ENCODE results near the gene DPH2.

The DPH2 gene

DNA sequence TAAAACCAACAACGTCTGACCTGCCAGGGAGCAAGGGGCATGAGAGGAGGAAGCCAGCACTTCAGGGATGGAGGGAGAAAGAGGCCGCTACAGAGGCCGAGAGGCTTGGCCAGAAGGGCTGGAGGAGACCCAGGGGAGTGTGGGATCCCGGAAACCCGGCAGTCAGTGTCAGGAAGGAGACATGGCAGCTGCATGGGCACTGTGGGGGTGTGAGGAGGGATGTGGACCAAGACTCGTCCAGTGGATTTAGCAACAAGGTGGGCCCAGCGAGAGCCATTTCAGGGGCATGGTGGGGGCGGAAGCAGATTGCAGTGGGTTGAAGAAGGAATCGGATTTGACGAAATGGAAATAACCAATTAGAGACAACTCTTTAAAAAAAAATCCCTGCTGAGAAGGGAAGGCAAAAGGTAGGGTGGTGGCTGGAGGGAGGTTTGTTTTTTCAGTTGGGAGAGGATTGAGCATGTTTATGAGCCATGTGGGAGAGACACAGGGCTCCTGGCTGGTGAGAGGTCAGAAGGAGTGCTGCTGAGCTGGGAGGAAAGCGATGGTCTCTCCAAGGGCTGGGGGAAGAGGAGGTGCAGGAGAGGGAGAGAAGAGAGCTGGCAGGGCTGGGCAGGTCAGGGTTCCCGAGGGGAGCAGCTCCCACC lies 13.6 kb downstream of the DPH2 start:
- no peak for DNase-seq (ENCODE audit: low spot score)

DNA sequence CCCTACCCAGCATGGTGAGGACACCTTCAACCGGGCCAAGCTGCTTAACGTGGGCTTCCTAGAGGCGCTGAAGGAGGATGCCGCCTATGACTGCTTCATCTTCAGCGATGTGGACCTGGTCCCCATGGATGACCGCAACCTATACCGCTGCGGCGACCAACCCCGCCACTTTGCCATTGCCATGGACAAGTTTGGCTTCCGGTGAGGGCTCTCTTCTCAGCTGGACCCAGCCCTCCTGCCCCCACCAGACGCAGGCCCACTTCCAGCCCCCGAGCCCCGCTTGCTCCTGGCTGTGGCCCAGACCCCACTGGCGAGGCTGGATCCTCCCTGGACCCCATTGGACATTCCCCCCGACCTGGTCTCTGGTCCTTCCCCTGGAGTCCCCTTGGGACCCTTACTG lies 15.0 kb downstream of the DPH2 start:
- DNase-seq (ENCODE audit: low spot score) = no peak

- DNase-seq (ENCODE audit: low spot score) = no peak
Measured at GRCh38 chr1:43985984-43986595, 16.3 kb downstream of the DPH2 start.

GRCh38 chr1:43986712-43987111 lies 16.9 kb downstream of the DPH2 start:
- no peak for DNase-seq (ENCODE audit: low spot score)

DNA sequence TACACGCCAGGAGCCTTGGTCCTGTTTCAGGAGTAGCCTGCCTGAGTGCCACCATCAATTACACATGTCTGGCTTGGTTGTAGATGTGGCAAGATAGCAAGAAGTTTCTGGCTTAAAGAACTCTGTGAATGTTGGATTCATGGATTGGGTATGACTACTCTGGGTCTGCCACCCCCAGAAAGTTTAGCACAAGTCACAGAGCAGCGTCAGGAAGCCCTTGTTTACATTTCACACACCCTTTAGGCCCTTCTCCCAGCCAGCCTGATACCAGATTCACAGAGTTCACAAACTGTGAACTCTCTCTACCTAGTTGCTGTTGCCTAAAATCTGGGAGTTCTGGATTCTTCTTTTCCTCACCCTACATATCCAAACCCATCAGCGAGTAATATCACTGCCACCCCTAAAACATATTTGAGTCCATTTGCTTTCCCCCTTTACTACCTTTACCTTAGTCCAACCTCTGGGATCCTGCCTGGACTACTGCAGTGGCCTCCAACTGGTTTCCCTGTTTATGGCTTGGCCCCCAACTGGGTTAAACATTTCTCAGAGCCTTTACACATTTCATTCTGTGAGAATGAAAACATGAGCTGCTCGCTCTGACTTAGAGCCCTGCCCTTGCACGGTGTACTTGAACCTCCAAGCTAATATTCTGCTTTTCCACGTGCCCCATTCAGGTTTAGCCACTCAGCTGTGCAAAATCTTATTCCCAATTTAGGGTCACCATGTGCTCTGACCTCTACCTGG lies 17.5 kb downstream of the DPH2 start:
- DNase-seq (ENCODE audit: low spot score) = no peak

DNA sequence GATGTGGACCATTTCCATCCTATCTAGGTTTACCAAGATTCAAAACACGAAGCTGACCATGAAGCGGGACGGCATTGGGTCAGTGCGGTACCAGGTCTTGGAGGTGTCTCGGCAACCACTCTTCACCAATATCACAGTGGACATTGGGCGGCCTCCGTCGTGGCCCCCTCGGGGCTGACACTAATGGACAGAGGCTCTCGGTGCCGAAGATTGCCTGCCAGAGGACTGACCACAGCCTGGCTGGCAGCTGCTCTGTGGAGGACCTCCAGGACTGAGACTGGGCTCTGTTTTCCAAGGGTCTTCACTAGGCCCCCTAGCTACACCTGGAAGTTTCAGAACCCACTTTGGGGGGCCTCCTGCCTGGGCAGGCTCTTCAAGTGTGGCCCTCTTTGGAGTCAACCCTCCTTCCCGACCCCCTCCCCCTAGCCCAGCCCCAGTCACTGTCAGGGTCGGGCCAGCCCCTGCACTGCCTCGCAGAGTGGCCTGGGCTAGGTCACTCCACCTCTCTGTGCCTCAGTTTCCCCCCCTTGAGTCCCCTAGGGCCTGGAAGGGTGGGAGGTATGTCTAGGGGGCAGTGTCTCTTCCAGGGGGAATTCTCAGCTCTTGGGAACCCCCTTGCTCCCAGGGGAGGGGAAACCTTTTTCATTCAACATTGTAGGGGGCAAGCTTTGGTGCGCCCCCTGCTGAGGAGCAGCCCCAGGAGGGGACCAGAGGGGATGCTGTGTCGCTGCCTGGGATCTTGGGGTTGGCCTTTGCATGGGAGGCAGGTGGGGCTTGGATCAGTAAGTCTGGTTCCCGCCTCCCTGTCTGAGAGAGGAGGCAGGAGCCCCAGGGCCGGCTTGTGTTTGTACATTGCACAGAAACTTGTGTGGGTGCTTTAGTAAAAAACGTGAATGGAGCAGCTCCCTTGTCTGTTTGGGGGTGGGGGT lies 20.7 kb downstream of the DPH2 start:
- DNase-seq (ENCODE audit: low spot score) = no peak

DNA sequence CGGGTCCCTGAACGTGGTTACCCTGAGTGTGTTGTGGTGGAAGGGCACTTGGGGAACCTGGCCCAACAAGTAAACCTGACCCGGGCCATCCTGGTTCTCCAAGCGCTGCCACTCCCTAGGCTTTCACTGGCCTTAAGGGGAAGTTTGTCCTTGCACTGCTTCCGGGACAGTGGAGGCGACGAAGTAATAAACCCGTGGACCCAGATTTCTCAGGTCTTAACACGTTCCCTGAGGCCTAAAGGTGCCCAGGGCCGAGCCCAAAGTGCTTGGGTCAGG lies 21.3 kb downstream of the DPH2 start:
- no peak for DNase-seq (ENCODE audit: low spot score)

GRCh38 chr1:43991476-43992231 lies 21.8 kb downstream of the DPH2 start, which contains the start of gene CCDC24:
Gene CCDC24 (plus strand): TSS chr1:43991599. CDS start chr1:43991879, 280 bp downstream.
- peak; percentile 74 for DNase-seq (ENCODE audit: low spot score)

- DNase-seq (ENCODE audit: low spot score) = no peak
Measured at GRCh38 chr1:43992232-43992995, 22.6 kb downstream of the DPH2 start.

DNA sequence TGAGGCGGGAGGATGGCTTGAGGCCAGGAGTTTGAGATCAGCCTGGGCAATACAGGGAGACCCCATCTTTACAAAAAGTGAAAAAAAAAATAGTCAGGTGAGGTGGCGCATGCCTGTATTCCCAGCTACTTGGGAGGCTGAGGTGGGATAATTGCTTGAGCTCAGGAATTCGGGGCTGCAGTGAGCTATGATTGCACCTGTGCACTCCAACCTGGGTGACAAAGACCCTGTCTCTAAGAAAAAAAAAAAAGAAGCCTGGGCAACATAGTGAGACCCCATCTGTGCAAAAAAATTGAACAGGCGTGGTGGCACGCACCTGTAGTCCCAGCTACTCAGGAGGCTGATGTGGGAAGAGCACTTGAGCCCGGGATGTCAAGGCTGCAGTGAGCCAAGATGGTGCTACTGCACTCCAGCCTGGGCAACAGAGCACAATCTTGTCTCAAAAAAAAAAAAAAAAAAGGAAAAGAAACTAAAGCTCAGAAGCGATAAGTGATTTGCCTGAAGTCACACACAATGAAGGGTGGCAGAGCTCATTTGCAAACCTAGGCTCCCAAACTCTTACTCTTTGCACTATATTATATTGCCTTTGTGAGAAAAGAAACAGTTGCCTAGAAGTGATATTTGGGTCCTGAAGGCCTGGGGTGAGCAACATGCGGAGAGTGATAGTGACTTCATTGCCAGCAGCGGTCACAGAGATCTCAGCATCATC lies 23.6 kb downstream of the DPH2 start:
- DNase-seq (ENCODE audit: low spot score) = no peak

- no peak for DNase-seq (ENCODE audit: low spot score)
Measured at GRCh38 chr1:43994071-43994470, 24.3 kb downstream of the DPH2 start.

- DNase-seq (ENCODE audit: low spot score) = no peak
Measured at GRCh38 chr1:43994794-43995790, 25.3 kb downstream of the DPH2 start.

GRCh38 chr1:43995984-43996732 lies 26.3 kb downstream of the DPH2 start:
- no peak for DNase-seq (ENCODE audit: low spot score)

DNA sequence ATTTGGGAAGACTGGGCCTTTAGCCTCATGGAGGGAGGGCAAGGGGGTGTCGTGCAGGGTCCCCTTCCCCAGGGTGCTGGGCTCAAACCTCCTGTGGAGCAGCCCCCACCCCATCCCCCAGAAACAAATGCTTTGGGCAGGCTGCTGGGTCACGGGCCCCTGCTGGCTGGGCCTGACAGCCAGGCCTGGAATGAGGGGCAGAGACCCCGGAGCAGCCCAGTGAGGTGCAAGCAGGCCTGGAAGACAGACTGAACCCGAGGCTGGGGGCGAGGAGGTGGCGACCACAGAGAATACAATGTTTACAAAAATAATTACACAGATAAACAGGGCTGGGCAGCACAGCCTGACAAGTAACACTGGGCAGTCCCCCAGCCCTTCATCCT lies 26.9 kb downstream of the DPH2 start:
- no peak for DNase-seq (ENCODE audit: low spot score)

- no peak for DNase-seq (ENCODE audit: low spot score)
Measured at GRCh38 chr1:43997295-43997999, 27.6 kb downstream of the DPH2 start.

DNA sequence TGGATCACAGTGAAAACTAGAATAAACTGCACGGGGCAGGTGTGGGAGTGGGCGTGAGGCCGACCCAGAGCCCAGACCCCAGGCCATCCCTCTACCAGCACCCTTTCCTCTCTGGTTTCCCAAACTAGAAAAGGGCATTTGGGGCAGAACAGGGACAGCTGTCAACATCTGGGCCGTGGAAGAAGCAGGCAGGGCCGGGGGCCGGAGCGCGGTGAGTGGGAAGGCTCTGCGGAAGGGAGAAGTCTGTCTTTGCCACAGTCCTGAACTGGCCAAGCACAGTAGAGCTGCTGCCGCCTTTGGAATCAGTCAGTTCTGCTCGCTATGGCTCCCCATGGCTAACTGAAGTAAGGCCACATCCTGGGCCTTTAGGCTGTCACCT lies 28.2 kb downstream of the DPH2 start:
- DNase-seq (ENCODE audit: low spot score) = no peak

DNA sequence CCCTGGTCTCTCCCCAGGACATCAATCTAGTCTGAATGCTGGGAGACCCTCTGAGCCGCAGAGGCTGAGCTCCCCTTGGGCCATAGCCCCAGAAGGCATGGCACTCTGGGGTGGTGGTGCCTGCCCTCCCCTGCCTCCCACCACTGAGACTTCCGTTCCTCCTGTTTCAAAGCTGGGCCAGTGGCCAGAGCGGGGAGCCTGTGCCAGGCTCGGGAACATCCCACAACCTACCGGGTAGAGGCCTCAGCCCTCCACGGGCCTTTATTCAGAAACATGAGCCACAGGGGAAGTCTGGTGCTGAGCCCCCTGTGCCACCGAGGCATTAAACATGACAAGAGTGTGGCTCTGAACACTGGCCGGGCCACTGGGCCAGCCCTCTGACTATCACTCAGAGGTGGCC lies 29.6 kb downstream of the DPH2 start:
- DNase-seq (ENCODE audit: low spot score) = no peak
